ENCODE results near the gene ETFA.

The ETFA gene

GRCh38 chr15:76311100-76311953, at the start of gene ETFA:
Gene ETFA (minus strand): TSS chr15:76311469. CDS start chr15:76311388, 81 bp downstream.
- DNase-seq (ENCODE audit: extremely low read depth in 1 of 2, low read depth in 1 of 2): peak; percentile 48 to 81

GRCh38 chr15:76360416-76360815, 49.1 kb upstream of the ETFA start:
- no peak for DNase-seq (ENCODE audit: extremely low read depth in 1 of 2, low read depth in 1 of 2)

GRCh38 chr15:76359152-76359551, 47.9 kb upstream of the ETFA start:
- no peak for DNase-seq (ENCODE audit: extremely low read depth in 1 of 2, low read depth in 1 of 2)

- no peak for DNase-seq (ENCODE audit: extremely low read depth in 1 of 2, low read depth in 1 of 2)
Observed at GRCh38 chr15:76358453-76358852, 47.2 kb upstream of the ETFA start.

GRCh38 chr15:76354823-76355440, 43.7 kb upstream of the ETFA start:
- no peak for DNase-seq (ENCODE audit: extremely low read depth in 1 of 2, low read depth in 1 of 2)

GRCh38 chr15:76353903-76354302, 42.6 kb upstream of the ETFA start:
- no peak for DNase-seq (ENCODE audit: extremely low read depth in 1 of 2, low read depth in 1 of 2)

GRCh38 chr15:76353023-76353577, 41.8 kb upstream of the ETFA start:
- no peak for DNase-seq (ENCODE audit: extremely low read depth in 1 of 2, low read depth in 1 of 2)

- DNase-seq (ENCODE audit: extremely low read depth in 1 of 2, low read depth in 1 of 2): no peak
Observed at GRCh38 chr15:76349301-76350070, 38.2 kb upstream of the ETFA start.

- DNase-seq (ENCODE audit: extremely low read depth in 1 of 2, low read depth in 1 of 2): no peak
Observed at GRCh38 chr15:76347482-76348055, 36.3 kb upstream of the ETFA start.

- DNase-seq (ENCODE audit: extremely low read depth in 1 of 2, low read depth in 1 of 2): no peak
Observed at GRCh38 chr15:76346669-76347481, 35.6 kb upstream of the ETFA start.

- no peak for DNase-seq (ENCODE audit: extremely low read depth in 1 of 2, low read depth in 1 of 2)
Observed at GRCh38 chr15:76345880-76346668, 34.8 kb upstream of the ETFA start.

GRCh38 chr15:76345583-76345879, 34.3 kb upstream of the ETFA start:
- no peak for DNase-seq (ENCODE audit: extremely low read depth in 1 of 2, low read depth in 1 of 2)

- no peak for DNase-seq (ENCODE audit: extremely low read depth in 1 of 2, low read depth in 1 of 2)
Observed at GRCh38 chr15:76344893-76345582, 33.8 kb upstream of the ETFA start.

- DNase-seq (ENCODE audit: extremely low read depth in 1 of 2, low read depth in 1 of 2): no peak
Observed at GRCh38 chr15:76343313-76343996, 32.2 kb upstream of the ETFA start.

GRCh38 chr15:76342382-76343201, 31.3 kb upstream of the ETFA start:
- DNase-seq (ENCODE audit: extremely low read depth in 1 of 2, low read depth in 1 of 2): no peak

GRCh38 chr15:76342058-76342381, 30.8 kb upstream of the ETFA start:
- no peak for DNase-seq (ENCODE audit: extremely low read depth in 1 of 2, low read depth in 1 of 2)

GRCh38 chr15:76341366-76342057, 30.2 kb upstream of the ETFA start:
- DNase-seq (ENCODE audit: extremely low read depth in 1 of 2, low read depth in 1 of 2): no peak

All from activated CD8-positive, alpha-beta memory T cell treated with anti-CD3 and anti-CD28 coated beads for 1 hour (primary cell).